GM12891 (cell line): ENCODE measurements around the gene TMEM267.
"Not testable (repeated sequence)": the region's sequence is repeated elsewhere in the genome, so short reads cannot be mapped to it uniquely, and the experiment has no call there.

ENCODE experiments used
- DNase-seq: peaks from one replicate; pipeline ENCODE4 v3.0.0; 2011; ENCODE audit warnings: low spot score; ENCODE audit not compliant: insufficient read length
- FAIRE-seq: peaks from 2 replicates; lab custom pipeline; 2011; peaks lifted over from hg19 to GRCh38; lab: Jason Lieb, UNC
- PAX5 ChIP-seq: IDR thresholded peaks from 2 replicates; pipeline ENCODE4 v1.6.1; 2011; ENCODE audit warnings: low read length, moderate library complexity, mild to moderate bottlenecking; ENCODE audit not compliant: insufficient read depth, severe bottlenecking
- POLR2A ChIP-seq: IDR thresholded peaks from 2 replicates; pipeline ENCODE4 v1.6.1; 2011; ENCODE audit warnings: low read depth, low read length, control low read depth
- POLR2AphosphoS5 ChIP-seq: IDR thresholded peaks from 2 replicates; pipeline ENCODE4 v1.6.1; 2011; ENCODE audit warnings: low read depth, low read length, control low read depth
- POU2F2 ChIP-seq: IDR thresholded peaks from 2 replicates; pipeline ENCODE4 v1.6.1; 2011; ENCODE audit warnings: low read depth, mild to moderate bottlenecking, control low read depth, low read length, moderate library complexity
- SPI1 ChIP-seq: IDR thresholded peaks from 2 replicates; pipeline ENCODE4 v1.6.1; 2011; ENCODE audit warnings: low read depth, low read length, control low read depth
- TAF1 ChIP-seq: IDR thresholded peaks from 2 replicates; pipeline ENCODE4 v1.6.1; 2011; ENCODE audit warnings: low read depth, low read length, control low read depth

Gene TMEM267

DNA sequence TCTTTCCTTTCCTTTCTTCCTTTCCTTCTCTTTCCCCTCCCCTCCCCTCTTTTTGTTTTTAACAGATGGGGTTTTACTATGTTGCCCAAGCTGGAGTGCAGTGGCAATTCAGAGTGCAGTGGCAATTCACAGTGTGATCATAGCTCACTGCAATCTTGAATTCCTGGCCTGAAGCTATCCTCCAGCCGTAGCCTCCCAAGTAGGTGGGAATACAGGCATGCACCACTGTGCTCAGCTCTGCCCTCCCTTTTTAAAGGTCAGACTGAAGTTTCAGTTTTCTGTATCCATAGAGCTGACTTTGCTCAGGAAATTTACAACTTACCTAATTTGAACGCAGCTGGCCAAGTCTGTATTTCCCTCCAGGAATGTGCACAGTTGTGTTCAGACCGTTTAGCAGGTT is 72.2 kb downstream of the TMEM267 start:
- TF ChIP-seq PAX5, result no peak
- TF ChIP-seq POLR2AphosphoS5, result no peak
- TF ChIP-seq TAF1, result no peak
- TF ChIP-seq SPI1, result no peak
- no peak for TF ChIP-seq POU2F2
- TF ChIP-seq POLR2A, result no peak
- FAIRE-seq, result no peak
- no peak for DNase-seq

- FAIRE-seq, result no peak
- TF ChIP-seq POU2F2, result no peak
- TF ChIP-seq TAF1, result no peak
- no peak for TF ChIP-seq SPI1
- TF ChIP-seq PAX5, result no peak
- TF ChIP-seq POLR2AphosphoS5, result no peak
- no peak for TF ChIP-seq POLR2A
- DNase-seq, result no peak
These were observed 73.3 kb downstream of the TMEM267 start for GRCh38 chr5:43410414-43410813.

- no peak for DNase-seq
- no peak for TF ChIP-seq PAX5
- TF ChIP-seq TAF1, result no peak
- TF ChIP-seq SPI1, result no peak
- no peak for TF ChIP-seq POLR2A
- TF ChIP-seq POU2F2, result no peak
- no peak for TF ChIP-seq POLR2AphosphoS5
- no peak for FAIRE-seq
These were observed 73.8 kb downstream of the TMEM267 start for GRCh38 chr5:43409809-43410271.

- not testable (repeated sequence) for DNase-seq, FAIRE-seq
These were observed 81.1 kb downstream of the TMEM267 start for GRCh38 chr5:43402524-43403066.

DNA sequence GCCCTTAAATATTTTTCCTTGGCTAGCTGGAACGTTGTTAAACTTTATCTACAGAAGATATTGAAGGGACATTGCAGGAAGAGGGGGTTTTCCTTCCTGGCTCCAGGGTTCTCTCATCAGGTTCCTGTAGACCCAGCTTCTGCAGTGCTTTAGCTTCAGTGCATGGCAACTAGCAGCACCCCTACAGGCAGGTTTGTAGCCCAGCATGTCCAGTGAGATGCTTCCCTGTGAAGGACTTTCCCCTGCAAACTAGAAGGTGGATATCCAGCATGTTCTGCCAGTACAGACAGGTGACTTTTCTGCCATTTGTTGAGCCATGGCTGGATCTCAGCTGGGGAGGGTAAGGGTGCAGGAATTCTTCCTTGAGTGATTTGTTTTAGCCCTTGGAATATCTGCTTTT is 81.8 kb downstream of the TMEM267 start:
- TF ChIP-seq POLR2A, result no peak
- no peak for TF ChIP-seq PAX5
- TF ChIP-seq TAF1, result no peak
- no peak for TF ChIP-seq SPI1
- no peak for TF ChIP-seq POLR2AphosphoS5
- no peak for TF ChIP-seq POU2F2
- no peak for DNase-seq

DNA sequence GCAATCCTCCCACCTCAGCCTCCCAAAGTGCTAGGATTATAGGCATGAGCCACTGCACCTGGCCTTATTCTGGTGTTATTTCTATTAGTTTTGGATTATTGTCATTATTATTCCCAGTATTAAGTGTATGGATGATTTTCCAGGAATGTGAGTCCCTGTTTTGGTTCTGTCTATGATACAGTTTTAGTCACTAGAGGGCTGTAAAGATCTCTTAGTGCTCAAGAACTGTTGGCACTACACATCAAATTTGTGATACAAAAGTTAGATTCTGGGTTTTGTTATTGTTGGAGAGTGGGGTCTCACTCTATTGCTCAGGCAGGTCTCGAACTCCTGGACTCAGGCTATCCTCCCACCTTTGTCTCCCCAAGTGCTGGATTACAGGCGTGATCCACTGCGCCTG is 83.6 kb downstream of the TMEM267 start:
- FAIRE-seq, result no peak
- TF ChIP-seq POLR2AphosphoS5, result no peak
- TF ChIP-seq SPI1, result no peak
- no peak for TF ChIP-seq PAX5
- TF ChIP-seq POLR2A, result no peak
- no peak for TF ChIP-seq TAF1
- TF ChIP-seq POU2F2, result no peak
- no peak for DNase-seq

More for the DNA sequence above, 81.8 kb downstream of the TMEM267 start:
- FAIRE-seq, result no peak

DNA sequence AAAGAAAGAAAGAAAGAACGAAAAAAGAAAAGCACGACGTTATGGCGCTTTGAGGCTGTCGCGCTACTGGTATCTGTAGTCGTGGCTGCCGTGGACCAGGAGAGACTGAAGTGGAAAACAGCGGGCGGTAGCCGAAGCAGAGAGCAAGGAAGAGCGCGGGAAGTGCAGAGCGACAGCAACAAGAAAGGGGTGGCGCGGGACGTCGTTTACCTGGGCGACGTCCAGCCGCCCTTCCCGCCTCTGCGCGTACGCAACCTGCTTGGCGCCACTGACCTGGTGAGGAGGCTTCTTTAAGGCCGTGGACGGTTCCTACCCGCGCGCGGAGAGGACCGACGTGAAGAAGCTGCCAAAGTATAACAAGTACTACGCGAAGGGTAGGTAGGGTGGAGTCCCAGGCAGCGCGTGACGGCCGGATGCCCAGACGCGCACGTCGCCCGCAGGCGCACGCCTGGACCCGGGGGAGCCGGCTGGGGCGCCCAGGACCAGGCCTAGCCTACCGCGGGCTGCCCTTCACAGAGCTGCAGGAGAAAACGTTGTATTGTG is 86.8 kb downstream of the TMEM267 start:
- peak; percentile 49; the same call in 1 of the 2 replicates for TF ChIP-seq POLR2AphosphoS5
- no peak for TF ChIP-seq POU2F2
- TF ChIP-seq SPI1, result no peak
- 0 out of 2 replicates have a peak, but pooled peaks have one; percentile 34 for TF ChIP-seq POLR2A
- peak; percentile 33; the same call in 1 of the 2 replicates for TF ChIP-seq TAF1
- no peak for TF ChIP-seq PAX5
- DNase-seq (peak; percentile 68), FAIRE-seq (peak; percentile 95)
